Liver (tissue), 9 donors: ENCODE data around the gene ADPRS. TPM values are rescaled to one million over a fixed set of nuclear protein-coding genes. Genes with fewer than 3 reads are reported as not detected.
A peak's percentile ranks its signal among the peaks of the same experiment; 100 is the strongest.

Experiments
- DNase-seq: peaks from one replicate; pipeline ENCODE4 v3.0.0-alpha.2; 2017; ENCODE audit warnings: low spot score
- H3K27ac ChIP-seq, 2 donors: one replicate each; pipeline ENCODE4 v1.7.0; 2013; ENCODE audit warnings: inconsistent platforms in 2 of 2, low read length in 2 of 2, control low read depth in 1 of 2, low read depth in 1 of 2, mild to moderate bottlenecking in 1 of 2
- H3K27me3 ChIP-seq, 4 donors: one replicate each; pipeline versions ENCODE4 v1.6.1 to v1.7.0; 2013; ENCODE audit warnings: low read length in 3 of 4, inconsistent platforms in 1 of 4, mild to moderate bottlenecking in 1 of 4, moderate library complexity in 1 of 4; ENCODE audit not compliant: control insufficient read depth in 4 of 4, insufficient read depth in 4 of 4
- H3K36me3 ChIP-seq, 4 donors: one replicate each; pipeline versions ENCODE4 v1.6.1 to v1.7.0; 2013; ENCODE audit warnings: low read length in 3 of 4, mild to moderate bottlenecking in 3 of 4, low read depth in 1 of 4, moderate library complexity in 1 of 4; ENCODE audit not compliant: control insufficient read depth in 4 of 4, insufficient read depth in 3 of 4
- H3K4me1 ChIP-seq, 4 donors: one replicate each; pipeline versions ENCODE4 v1.6.1 to v1.7.0; 2013; ENCODE audit warnings: low read length in 3 of 4, mild to moderate bottlenecking in 3 of 4, moderate library complexity in 1 of 4; ENCODE audit not compliant: control insufficient read depth in 4 of 4, insufficient read depth in 4 of 4
- H3K4me3 ChIP-seq, 3 donors: one replicate each; pipeline versions ENCODE4 v1.6.1 to v1.7.0; 2013; ENCODE audit warnings: low read length in 3 of 3, control low read depth in 1 of 3, low read depth in 1 of 3, mild to moderate bottlenecking in 1 of 3
- H3K9ac ChIP-seq, 2 donors: one replicate each; pipeline ENCODE4 v1.7.0; 2013; ENCODE audit warnings: low read length in 2 of 2, mild to moderate bottlenecking in 2 of 2, moderate library complexity in 2 of 2, control low read depth in 1 of 2, low read depth in 1 of 2
- H3K9me3 ChIP-seq, 4 donors: one replicate each; pipeline versions ENCODE4 v1.6.1 to v1.7.0; 2013; ENCODE audit warnings: low read length in 3 of 4; ENCODE audit not compliant: control insufficient read depth in 4 of 4
- CTCF ChIP-seq: fragments of 150-350 bp; IDR thresholded peaks from 2 replicates; pipeline ENCODE4 v1.5.1; 2017; ENCODE audit warnings: improper control_type of control experiment, low read depth, low read length; ENCODE audit not compliant: missing input control
- EGR1 ChIP-seq, 2 donors: IDR thresholded peaks; 2 replicates each; pipeline ENCODE4 v1.6.1; 2016 to 2018; ENCODE audit warnings: antibody characterized with exemption in 2 of 2, low read depth in 2 of 2
- FOXA1 ChIP-seq: IDR thresholded peaks from 2 replicates; pipeline ENCODE4 v1.6.1; 2016; ENCODE audit warnings: antibody characterized with exemption
- FOXA2 ChIP-seq: IDR thresholded peaks from 2 replicates; pipeline ENCODE4 v1.6.1; 2016; ENCODE audit warnings: antibody characterized with exemption
- GABPA ChIP-seq, 2 donors: IDR thresholded peaks in 1 of 2; conservative IDR thresholded peaks in 1 of 2; 2 replicates each; pipeline ENCODE4 v1.6.1; 2016; ENCODE audit warnings: antibody characterized with exemption in 2 of 2, mild to moderate bottlenecking in 1 of 2, moderate library complexity in 1 of 2
- HNF4A ChIP-seq, 2 donors: conservative IDR thresholded peaks; 2 replicates each; pipeline ENCODE4 v1.6.1; 2016; ENCODE audit warnings: antibody characterized with exemption in 2 of 2, mild to moderate bottlenecking in 2 of 2
- JUND ChIP-seq, 2 donors: IDR thresholded peaks; 2 replicates each; pipeline ENCODE4 v1.6.1; 2016; ENCODE audit warnings: antibody characterized with exemption in 2 of 2
- MAX ChIP-seq: IDR thresholded peaks from 2 replicates; pipeline ENCODE4 v1.6.1; 2016; ENCODE audit warnings: antibody characterized with exemption
- NR2F2 ChIP-seq: IDR thresholded peaks from 2 replicates; pipeline ENCODE4 v1.6.1; 2016; ENCODE audit warnings: antibody characterized with exemption
- RAD21 ChIP-seq, 2 donors: IDR thresholded peaks; 2 replicates each; pipeline ENCODE4 v1.6.1; 2016; ENCODE audit warnings: antibody characterized with exemption in 2 of 2, mild to moderate bottlenecking in 2 of 2
- RXRA ChIP-seq, 2 donors: IDR thresholded peaks; 2 replicates each; pipeline ENCODE4 v1.6.1; 2017 to 2018; ENCODE audit warnings: antibody characterized with exemption in 2 of 2, mild to moderate bottlenecking in 1 of 2
- SP1 ChIP-seq: IDR thresholded peaks from 2 replicates; pipeline ENCODE4 v1.6.1; 2018; ENCODE audit warnings: antibody characterized with exemption, mild to moderate bottlenecking
- TAF1 ChIP-seq: conservative IDR thresholded peaks from 2 replicates; pipeline ENCODE4 v1.6.1; 2016; ENCODE audit warnings: antibody characterized with exemption, mild to moderate bottlenecking
- YY1 ChIP-seq: IDR thresholded peaks from 2 replicates; pipeline ENCODE4 v1.6.1; 2016; ENCODE audit warnings: antibody characterized with exemption, mild to moderate bottlenecking
- WGBS: extraction: QIAGEN DNeasy Blood & Tissue Kit; methylation state at CpG from one replicate; pipeline ENCODE4 v1.1.7; 2013; 5-methylcytosine and 5-hydroxymethylcytosine counted together
- polyA plus RNA-seq, 2 donors: library from polyadenylated mRNA; stranded (reverse) in 1 of 2; unstranded in 1 of 2; fragments of 200-250 nt in 1 of 2; fragments of >200 nt in 1 of 2; fragmentation: Nextera tagmentation in 1 of 2; extraction: Ambion mirVana in 1 of 2; gene quantifications; one replicate each; pipeline versions ENCODE4 v1.2.1 to v1.2.3, GENCODE V29; 2013 to 2015
- total RNA-seq, 2 donors: library from RNA; depleted of rRNA; stranded (reverse); fragments of >200 nt; gene quantifications; one replicate each; pipeline ENCODE4 v1.2.3, GENCODE V29; 2014
- TF ChIP-seq, protein P1 (sequence below): IDR thresholded peaks from 2 replicates; pipeline ENCODE4 v1.6.1; 2016; ENCODE audit warnings: antibody characterized with exemption, mild to moderate bottlenecking
- TF ChIP-seq, protein P2 (sequence below): IDR thresholded peaks from 2 replicates; pipeline ENCODE4 v1.6.1; 2016; ENCODE audit warnings: antibody characterized with exemption
- donor health status: healthy.
- donor health status: healthy.
- donor health status: healthy.
- donor health status: healthy.
- donor health status: healthy.

The ADPRS gene
- total and polyA plus RNA-seq, 4 donors = 9.4 to 13.1 (median 11.0) TPM

- Histone ChIP-seq H3K36me3 (peaks cover 4 to 28% (median 22%) of the 10 kb centered on the region in 4 donors), H3K27ac (no peak overlapping the region), H3K4me1 (no peaks in the 10 kb centered on the region), H3K4me3 (no peak overlapping the region), H3K9ac (no peak overlapping the region), H3K27me3 (no peaks in the 10 kb centered on the region), H3K9me3 (no peaks in the 10 kb centered on the region)
- DNase-seq = peak; percentile 67
- TF ChIP-seq, protein P1, sequence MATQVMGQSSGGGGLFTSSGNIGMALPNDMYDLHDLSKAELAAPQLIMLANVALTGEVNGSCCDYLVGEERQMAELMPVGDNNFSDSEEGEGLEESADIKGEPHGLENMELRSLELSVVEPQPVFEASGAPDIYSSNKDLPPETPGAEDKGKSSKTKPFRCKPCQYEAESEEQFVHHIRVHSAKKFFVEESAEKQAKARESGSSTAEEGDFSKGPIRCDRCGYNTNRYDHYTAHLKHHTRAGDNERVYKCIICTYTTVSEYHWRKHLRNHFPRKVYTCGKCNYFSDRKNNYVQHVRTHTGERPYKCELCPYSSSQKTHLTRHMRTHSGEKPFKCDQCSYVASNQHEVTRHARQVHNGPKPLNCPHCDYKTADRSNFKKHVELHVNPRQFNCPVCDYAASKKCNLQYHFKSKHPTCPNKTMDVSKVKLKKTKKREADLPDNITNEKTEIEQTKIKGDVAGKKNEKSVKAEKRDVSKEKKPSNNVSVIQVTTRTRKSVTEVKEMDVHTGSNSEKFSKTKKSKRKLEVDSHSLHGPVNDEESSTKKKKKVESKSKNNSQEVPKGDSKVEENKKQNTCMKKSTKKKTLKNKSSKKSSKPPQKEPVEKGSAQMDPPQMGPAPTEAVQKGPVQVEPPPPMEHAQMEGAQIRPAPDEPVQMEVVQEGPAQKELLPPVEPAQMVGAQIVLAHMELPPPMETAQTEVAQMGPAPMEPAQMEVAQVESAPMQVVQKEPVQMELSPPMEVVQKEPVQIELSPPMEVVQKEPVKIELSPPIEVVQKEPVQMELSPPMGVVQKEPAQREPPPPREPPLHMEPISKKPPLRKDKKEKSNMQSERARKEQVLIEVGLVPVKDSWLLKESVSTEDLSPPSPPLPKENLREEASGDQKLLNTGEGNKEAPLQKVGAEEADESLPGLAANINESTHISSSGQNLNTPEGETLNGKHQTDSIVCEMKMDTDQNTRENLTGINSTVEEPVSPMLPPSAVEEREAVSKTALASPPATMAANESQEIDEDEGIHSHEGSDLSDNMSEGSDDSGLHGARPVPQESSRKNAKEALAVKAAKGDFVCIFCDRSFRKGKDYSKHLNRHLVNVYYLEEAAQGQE = no peak
- TF ChIP-seq RAD21 (IDR thresholded peaks at IDR 0.05) (peak; percentile 62 to 74), HNF4A (conservative IDR thresholded peaks at IDR 0.05) (no peak), CTCF (peak; percentile 41), FOXA1 (no peak), NR2F2 (no peak), MAX (no peak), EGR1 (IDR thresholded peaks at IDR 0.05; ENCODE audit: low read depth in 2 of 2) (no peak), FOXA2 (no peak), RXRA (IDR thresholded peaks at IDR 0.05) (no peak), YY1 (no peak), JUND (IDR thresholded peaks at IDR 0.05) (no peak), TAF1 (no peak), GABPA (IDR thresholded peaks at IDR 0.05 in 1 of 2, conservative IDR thresholded peaks at IDR 0.05 in 1 of 2) (no peak), SP1 (no peak)
- TF ChIP-seq, protein P2, sequence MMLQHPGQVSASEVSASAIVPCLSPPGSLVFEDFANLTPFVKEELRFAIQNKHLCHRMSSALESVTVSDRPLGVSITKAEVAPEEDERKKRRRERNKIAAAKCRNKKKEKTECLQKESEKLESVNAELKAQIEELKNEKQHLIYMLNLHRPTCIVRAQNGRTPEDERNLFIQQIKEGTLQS = no peak
- 69% methylated on average over 7 of the region's 7 CpGs for WGBS
Measured at GRCh38 chr1:36134505-36135329, 46.0 kb downstream of the ADPRS start.

DNA sequence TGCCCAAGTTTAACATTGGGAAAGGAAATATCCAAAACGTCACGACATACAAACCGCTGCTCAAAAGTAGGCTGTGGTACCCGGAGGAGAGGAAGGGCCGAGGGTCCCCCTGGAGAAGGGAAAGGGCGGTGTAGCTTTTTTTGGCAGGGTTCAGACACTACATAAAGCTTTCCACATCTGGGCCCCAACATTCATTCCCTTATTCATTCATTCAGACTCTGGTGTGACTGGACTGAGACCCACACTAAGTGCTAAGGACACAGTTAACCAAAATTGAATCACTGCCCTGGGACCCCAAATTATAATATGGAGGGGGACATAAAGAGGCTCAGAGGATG lies 46.6 kb downstream of the ADPRS start:
- H3K27me3 ChIP-seq = no peaks in the 10 kb centered on the region
- no peak for DNase-seq
- H3K27ac ChIP-seq = no peak overlapping the region
- no peak overlapping the region for H3K9ac ChIP-seq
- 80% methylated on average over 6 of the region's 6 CpGs for WGBS
- H3K36me3 ChIP-seq = peaks cover 4 to 33% (median 25%) of the 10 kb centered on the region in 4 donors
- H3K4me1 ChIP-seq = no peaks in the 10 kb centered on the region
- H3K9me3 ChIP-seq = no peaks in the 10 kb centered on the region
- H3K4me3 ChIP-seq = no peak overlapping the region
- no peak for TF ChIP-seq RXRA (IDR thresholded peaks at IDR 0.05)
